BLaER1 (cell line): ENCODE results near the gene FOXF1.

ENCODE experiments used
- H3K27ac ChIP-seq: shearing (Covaris generic); formaldehyde crosslinking; 2 replicates; pipeline ENCODE4 v1.8.1; 2022
- H3K27me3 ChIP-seq: shearing (Covaris generic); formaldehyde crosslinking; 2 replicates; pipeline ENCODE4 v1.8.1; 2022
- H3K36me3 ChIP-seq: shearing (Covaris generic); formaldehyde crosslinking; 2 replicates; pipeline ENCODE4 v1.8.1; 2022
- H3K4me1 ChIP-seq: shearing (Covaris generic); formaldehyde crosslinking; 2 replicates; pipeline ENCODE4 v1.8.1; 2022
- H3K4me2 ChIP-seq: shearing (Covaris generic); formaldehyde crosslinking; 2 replicates; pipeline ENCODE4 v1.8.1; 2022
- H3K4me3 ChIP-seq: shearing (Covaris generic); formaldehyde crosslinking; 2 replicates; pipeline ENCODE4 v1.8.1; 2022
- H3K9ac ChIP-seq: shearing (Covaris generic); formaldehyde crosslinking; 2 replicates; pipeline ENCODE4 v1.8.1; 2022
- H3K9me3 ChIP-seq: shearing (Covaris generic); formaldehyde crosslinking; 2 replicates; pipeline ENCODE4 v1.8.1; 2022
- H4K20me1 ChIP-seq: shearing (Covaris generic); formaldehyde crosslinking; 2 replicates; pipeline ENCODE4 v1.8.1; 2022
- Cebpa-rat ChIP-seq: shearing (Covaris generic); IDR thresholded peaks from 2 replicates; pipeline ENCODE4 v1.8.1; 2022

FOXF1 gene

DNA sequence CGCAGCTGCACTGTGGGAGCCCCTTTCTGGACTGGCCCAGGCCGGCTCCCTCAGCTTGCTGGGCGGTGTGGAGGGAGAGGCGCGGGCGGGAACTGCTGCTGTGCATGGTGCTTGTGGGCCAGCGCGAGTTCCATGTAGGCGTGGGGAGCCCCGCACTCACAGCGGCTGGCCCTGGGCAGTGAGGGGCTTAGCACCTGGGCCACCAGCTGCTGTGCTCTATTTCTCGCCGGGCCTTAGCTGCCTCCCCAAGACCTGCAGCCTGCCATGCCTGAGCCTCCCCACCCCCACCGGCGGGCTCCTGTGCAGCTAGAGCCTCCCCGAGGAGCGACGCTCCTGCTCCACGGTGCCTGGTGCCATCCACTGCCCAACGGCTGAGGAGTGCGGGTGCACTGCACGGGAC is 43.0 kb downstream of the FOXF1 start:
- H3K9ac ChIP-seq: no peak overlapping the region
- no peak overlapping the region for H3K4me3 ChIP-seq
- H3K4me1 ChIP-seq: peaks cover 19% of the 10 kb centered on the region
- no peak overlapping the region for H3K27ac ChIP-seq
- H4K20me1 ChIP-seq: 0 out of 2 replicates have a peak, but pooled peaks cover 8% of the 10 kb centered on the region
- no peaks in the 10 kb centered on the region for H3K27me3 ChIP-seq
- no peaks in the 10 kb centered on the region for H3K9me3 ChIP-seq
- no peak for TF ChIP-seq Cebpa-rat
- peaks cover 56% of the 10 kb centered on the region for H3K36me3 ChIP-seq
- no peak overlapping the region for H3K4me2 ChIP-seq

DNA sequence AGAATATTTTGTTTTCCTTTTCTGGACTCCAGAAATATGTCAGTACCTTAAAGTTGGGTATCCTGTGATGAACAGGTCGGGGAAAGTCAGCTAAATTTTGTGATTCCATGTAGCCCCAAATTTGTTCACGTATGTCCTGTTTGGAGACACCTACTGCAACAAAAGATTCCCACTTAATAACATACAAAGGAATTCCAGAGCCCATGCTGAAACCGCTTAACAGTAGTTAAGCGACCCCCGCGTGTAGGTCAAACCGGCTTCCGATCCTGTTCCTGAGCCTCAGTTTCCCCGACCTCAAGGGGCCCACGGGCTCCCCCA is 44.2 kb downstream of the FOXF1 start:
- Histone ChIP-seq H3K27me3 (no peaks in the 10 kb centered on the region), H3K4me2 (peak overlapping the region; percentile 87), H3K36me3 (peaks cover 44% of the 10 kb centered on the region), H3K9me3 (no peaks in the 10 kb centered on the region), H3K27ac (peak overlapping the region; percentile 88), H3K4me1 (peaks cover 19% of the 10 kb centered on the region), H3K4me3 (peak overlapping the region; percentile 89), H4K20me1 (0 out of 2 replicates have a peak, but pooled peaks cover 8% of the 10 kb centered on the region), H3K9ac (peak overlapping the region; percentile 89)
- no peak for TF ChIP-seq Cebpa-rat

DNA sequence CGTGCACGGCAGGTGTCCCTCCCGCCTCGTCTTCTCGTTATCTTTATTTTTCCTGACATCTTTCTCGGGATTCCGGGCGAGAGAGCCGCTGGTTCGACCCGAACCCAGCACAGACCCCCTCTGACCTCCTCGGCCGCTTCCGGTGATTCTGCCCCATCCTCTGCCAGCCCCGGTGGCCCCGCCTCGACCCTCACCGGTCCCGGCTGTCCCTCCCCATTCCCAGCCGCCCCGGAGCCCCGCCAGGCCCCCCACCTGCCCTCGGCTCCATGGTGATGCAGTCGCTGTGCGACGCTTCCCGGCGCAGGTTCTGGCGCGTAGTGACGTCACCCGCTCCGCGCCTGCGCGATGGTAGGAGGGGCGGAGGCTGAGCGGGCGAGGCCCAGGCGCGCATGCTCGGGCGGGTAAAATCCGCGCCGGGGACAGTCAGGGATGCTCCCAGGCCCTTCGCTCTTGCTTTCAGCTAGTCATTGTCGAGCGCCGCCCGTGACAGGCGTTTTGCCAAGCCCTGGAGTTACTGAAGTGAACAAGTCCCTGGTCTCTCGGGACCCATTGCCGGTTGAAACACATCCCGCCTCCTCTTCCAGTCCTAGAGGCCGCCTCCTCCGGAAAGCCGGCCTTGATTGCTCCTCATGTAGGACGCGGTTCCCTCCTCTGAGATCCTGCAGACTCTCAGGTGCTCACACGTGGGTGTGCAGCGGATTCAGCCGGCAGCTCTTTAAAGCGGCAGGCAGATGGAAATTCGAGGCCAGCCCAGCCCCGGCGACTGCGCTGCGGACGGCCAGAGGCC is 44.8 kb downstream of the FOXF1 start, which contains the start of gene MTHFSD:
Gene MTHFSD (minus strand): TSS at position 319 of the 787 bp plus-strand sequence. CDS start 51 bp downstream, at position 268.
- Histone ChIP-seq H3K4me3 (peak within 1 kb of the TSS; percentile 89), H3K27ac (peak within 1 kb of the TSS; percentile 88), H3K36me3 (peaks cover 39% of the 10 kb centered on the region), H3K9ac (peak within 1 kb of the TSS; percentile 89), H3K9me3 (no peaks in the 10 kb centered on the region), H3K27me3 (no peaks in the 10 kb centered on the region), H3K4me2 (peak within 1 kb of the TSS; percentile 87), H4K20me1 (0 out of 2 replicates have a peak, but pooled peaks cover 8% of the 10 kb centered on the region), H3K4me1 (peaks cover 19% of the 10 kb centered on the region)
- no peak for TF ChIP-seq Cebpa-rat

DNA sequence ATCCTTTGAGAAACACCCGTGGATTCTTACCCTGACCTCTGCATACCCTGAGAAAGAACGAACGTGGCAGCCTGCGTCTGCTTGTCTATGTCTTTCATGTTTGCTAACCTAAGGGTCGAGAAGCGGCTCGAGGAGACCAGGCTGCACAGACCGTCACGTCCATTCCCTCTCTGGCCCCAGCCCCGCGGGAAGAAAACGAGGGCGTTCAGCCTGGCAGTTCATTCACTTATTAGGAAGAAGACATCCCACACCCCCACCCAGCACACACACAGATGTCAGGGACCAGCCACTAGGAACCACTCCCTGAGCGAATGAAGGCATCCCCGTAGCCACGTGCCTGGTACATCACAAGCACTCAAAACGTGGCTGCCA is 45.4 kb downstream of the FOXF1 start:
- H3K9ac ChIP-seq: peak overlapping the region; percentile 89
- peaks cover 19% of the 10 kb centered on the region for H3K4me1 ChIP-seq
- no peaks in the 10 kb centered on the region for H3K27me3 ChIP-seq
- H3K36me3 ChIP-seq: peaks cover 33% of the 10 kb centered on the region
- peak overlapping the region; percentile 88 for H3K27ac ChIP-seq
- H4K20me1 ChIP-seq: 0 out of 2 replicates have a peak, but pooled peaks cover 2% of the 10 kb centered on the region
- no peaks in the 10 kb centered on the region for H3K9me3 ChIP-seq
- peak overlapping the region; percentile 87 for H3K4me2 ChIP-seq
- H3K4me3 ChIP-seq: peak overlapping the region; percentile 89
- no peak for TF ChIP-seq Cebpa-rat

DNA sequence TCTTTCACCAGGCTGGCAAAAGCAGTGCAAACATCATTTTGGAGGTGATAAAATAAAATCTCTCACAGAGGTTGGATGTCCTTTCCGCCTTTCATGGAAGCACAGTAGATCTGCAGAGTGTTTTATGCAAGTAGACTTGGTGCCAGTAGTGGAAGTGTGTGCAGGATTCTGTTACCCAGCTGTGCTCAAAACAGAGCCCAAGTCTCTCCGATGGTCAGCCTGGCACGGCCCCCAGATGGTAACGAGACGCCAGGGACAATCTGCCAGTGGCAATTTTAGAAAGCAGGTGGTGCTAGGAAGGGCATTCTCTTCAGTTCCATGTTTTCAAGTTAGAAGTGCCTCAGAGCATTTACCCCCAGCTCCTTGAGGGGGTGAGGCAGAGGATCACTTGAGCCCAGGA is 46.2 kb downstream of the FOXF1 start:
- no peaks in the 10 kb centered on the region for H3K9me3 ChIP-seq
- H3K4me2 ChIP-seq: no peak overlapping the region
- H3K27ac ChIP-seq: no peak overlapping the region
- no peak for TF ChIP-seq Cebpa-rat
- no peak overlapping the region for H3K4me3 ChIP-seq
- H4K20me1 ChIP-seq: no peaks in the 10 kb centered on the region
- peaks cover 19% of the 10 kb centered on the region for H3K4me1 ChIP-seq
- H3K9ac ChIP-seq: no peak overlapping the region
- H3K27me3 ChIP-seq: no peaks in the 10 kb centered on the region
- H3K36me3 ChIP-seq: peaks cover 24% of the 10 kb centered on the region

- Histone ChIP-seq H3K4me2 (no peak overlapping the region), H4K20me1 (no peaks in the 10 kb centered on the region), H3K4me3 (no peak overlapping the region), H3K9ac (no peak overlapping the region), H3K27ac (no peak overlapping the region), H3K36me3 (peaks cover 14% of the 10 kb centered on the region), H3K4me1 (peaks cover 19% of the 10 kb centered on the region), H3K9me3 (no peaks in the 10 kb centered on the region), H3K27me3 (no peaks in the 10 kb centered on the region)
- no peak for TF ChIP-seq Cebpa-rat
These were observed 47.3 kb downstream of the FOXF1 start for GRCh38 chr16:86557587-86557986.

- Histone ChIP-seq H3K36me3 (peaks cover 4% of the 10 kb centered on the region; the same call in 1 of the 2 replicates), H3K9me3 (no peaks in the 10 kb centered on the region), H3K27me3 (no peaks in the 10 kb centered on the region), H3K9ac (no peak overlapping the region), H3K4me1 (peaks cover 19% of the 10 kb centered on the region), H3K27ac (no peak overlapping the region), H4K20me1 (no peaks in the 10 kb centered on the region), H3K4me2 (no peak overlapping the region), H3K4me3 (no peak overlapping the region)
- TF ChIP-seq Cebpa-rat: no peak
These were observed 48.2 kb downstream of the FOXF1 start for GRCh38 chr16:86558355-86559193.

- Histone ChIP-seq H3K9me3 (no peaks in the 10 kb centered on the region), H3K4me1 (peaks cover 10% of the 10 kb centered on the region), H3K27ac (no peak overlapping the region), H3K4me3 (no peak overlapping the region), H3K9ac (no peak overlapping the region), H3K4me2 (no peak overlapping the region), H4K20me1 (no peaks in the 10 kb centered on the region; the same call in 1 of the 2 replicates), H3K36me3 (no peaks in the 10 kb centered on the region), H3K27me3 (peaks cover 10% of the 10 kb centered on the region)
- no peak for TF ChIP-seq Cebpa-rat
These were observed 49.5 kb downstream of the FOXF1 start for GRCh38 chr16:86559802-86560305.

DNA sequence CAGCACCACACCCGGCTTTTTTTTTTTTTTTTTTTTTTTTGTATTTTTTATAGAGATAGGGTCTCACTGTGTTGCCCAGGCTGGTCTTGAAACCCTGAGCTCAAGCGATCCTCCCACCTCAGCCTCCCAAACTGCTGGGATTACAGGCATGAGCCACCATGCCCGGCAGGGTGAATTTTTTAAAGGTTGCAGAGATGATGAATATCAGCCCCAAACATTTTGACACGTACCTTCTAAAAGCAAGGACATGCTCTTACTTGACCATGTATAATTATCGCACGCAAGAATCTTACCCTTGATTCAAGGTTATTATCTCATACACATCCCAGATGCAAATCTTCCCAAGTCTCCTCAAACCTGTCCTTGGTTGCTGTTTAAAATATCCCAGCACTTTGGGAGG is 52.0 kb downstream of the FOXF1 start:
- no peak for TF ChIP-seq Cebpa-rat
- H3K9ac ChIP-seq: no peak overlapping the region

More for the DNA sequence above, 52.0 kb downstream of the FOXF1 start:
- no peak overlapping the region for H3K4me3 ChIP-seq
- peaks cover 35% of the 10 kb centered on the region for H3K27me3 ChIP-seq
- no peaks in the 10 kb centered on the region for H3K36me3 ChIP-seq
- H3K4me2 ChIP-seq: no peak overlapping the region
- peaks cover 6% of the 10 kb centered on the region for H4K20me1 ChIP-seq
- peaks cover 11% of the 10 kb centered on the region; the same call in 1 of the 2 replicates for H3K4me1 ChIP-seq
- no peaks in the 10 kb centered on the region for H3K9me3 ChIP-seq
- H3K27ac ChIP-seq: no peak overlapping the region
